Breast epithelium (tissue), 4 donors: ENCODE results near the gene CHMP4B. TPM values are rescaled to one million over a fixed set of nuclear protein-coding genes. Genes with fewer than 3 reads are reported as not detected.

Source experiments
- DNase-seq, 2 donors: peaks; one replicate each; pipeline ENCODE4 v3.0.0-alpha.2; 2019; ENCODE audit warnings: low spot score in 2 of 2
- H3K27ac ChIP-seq, 2 donors: fragments of 200-600 bp; sonication (generic) in 1 of 2; one replicate each; pipeline ENCODE4 v1.5.1; 2016 to 2019; ENCODE audit warnings: mild to moderate bottlenecking in 1 of 2
- H3K27me3 ChIP-seq, 2 donors: fragments of 200-600 bp; sonication (generic) in 1 of 2; one replicate each; pipeline versions ENCODE4 v1.5.1 to v1.6.0; 2017 to 2019; ENCODE audit warnings: control low read depth in 1 of 2, mild to moderate bottlenecking in 1 of 2
- H3K36me3 ChIP-seq: fragments of 200-600 bp; one replicate; pipeline ENCODE4 v1.5.1; 2019
- H3K4me1 ChIP-seq, 2 donors: fragments of 200-600 bp; sonication (generic); one replicate each; pipeline ENCODE4 v1.5.1; 2016 to 2019; ENCODE audit warnings: control low read depth in 1 of 2
- H3K4me3 ChIP-seq, 3 donors: fragments of 200-600 bp; sonication (generic); 1 replicate in 2 of 3; 2 replicates in 1 of 3; pipeline ENCODE4 v1.5.1; 2016 to 2019; ENCODE audit warnings: mild to moderate bottlenecking in 3 of 3, moderate library complexity in 2 of 3
- H3K9me3 ChIP-seq, 2 donors: fragments of 200-600 bp; sonication (generic) in 1 of 2; one replicate each; pipeline ENCODE4 v1.5.1; 2016 to 2019; ENCODE audit warnings: control low read depth in 1 of 2
- CTCF ChIP-seq, 3 donors: fragments of 450-650 bp; IDR thresholded peaks; one replicate each; pipeline ENCODE4 v1.5.1; 2016 to 2017; ENCODE audit warnings: antibody characterized with exemption in 3 of 3, mild to moderate bottlenecking in 3 of 3, moderate library complexity in 3 of 3
- POLR2A ChIP-seq: fragments of 450-650 bp; IDR thresholded peaks from one replicate; pipeline ENCODE4 v1.6.1; 2016; ENCODE audit warnings: antibody characterized with exemption, mild to moderate bottlenecking, moderate library complexity
- POLR2AphosphoS5 ChIP-seq, 3 donors: sonication (generic); formaldehyde crosslinking; IDR thresholded peaks; one replicate each; pipeline ENCODE4 v1.6.1; 2017; ENCODE audit warnings: antibody characterized with exemption in 3 of 3
- intact Hi-C: fragments of 100-400 bp; cut with DNase I; formaldehyde crosslinking; loops from one replicate; pipeline ENCODE4 v1.15.1; 2023; ENCODE audit warnings: low total_unique reads
- total RNA-seq, 3 donors: library from RNA; depleted of rRNA; stranded (reverse); fragments of >200 nt; gene quantifications; one replicate each; pipeline ENCODE4 v1.1.0, GENCODE V29; 2016

CHMP4B gene
- total RNA-seq, 3 donors from 2014 or later = 76.4 to 106 (median 95.4) TPM

GRCh38 chr20:33812152-33812849 is 1.2 kb downstream of the CHMP4B start:
- intact Hi-C loops = no loop called here
- Histone ChIP-seq H3K36me3 (no peaks in the 10 kb centered on the region), H3K9me3 (no peaks in the 10 kb centered on the region), H3K4me3 (peak overlapping the region; percentile 78 to 86 (median 80)), H3K4me1 (peaks cover 4 to 13% of the 10 kb centered on the region in 2 donors), H3K27ac (peak overlapping the region; percentile 95 to 99), H3K27me3 (no peaks in the 10 kb centered on the region)
- peak in 1 of 3 donors; percentile 8 for TF ChIP-seq CTCF (IDR thresholded peaks at IDR 0.05)
- no peak for TF ChIP-seq POLR2A
- peak in 2 of 3 donors; percentile 65 to 73 for TF ChIP-seq POLR2AphosphoS5 (IDR thresholded peaks at IDR 0.05)
- DNase-seq = peak; percentile 59 to 64

GRCh38 chr20:33812908-33813462 is 1.8 kb downstream of the CHMP4B start:
- no peaks in the 10 kb centered on the region for H3K36me3 ChIP-seq
- H3K4me3 ChIP-seq = peak overlapping the region; percentile 78 to 86 (median 80)
- no peaks in the 10 kb centered on the region for H3K27me3 ChIP-seq
- no peak for DNase-seq
- intact Hi-C loops = no loop called here
- TF ChIP-seq POLR2AphosphoS5 (IDR thresholded peaks at IDR 0.05) = no peak
- no peak for TF ChIP-seq CTCF (IDR thresholded peaks at IDR 0.05)
- no peak for TF ChIP-seq POLR2A
- peaks cover 4 to 13% of the 10 kb centered on the region in 2 donors for H3K4me1 ChIP-seq
- peak overlapping the region; percentile 95 to 99 for H3K27ac ChIP-seq
- H3K9me3 ChIP-seq = no peaks in the 10 kb centered on the region

GRCh38 chr20:33814238-33814712 is 3.1 kb downstream of the CHMP4B start:
- Histone ChIP-seq H3K4me1 (peaks cover 4 to 13% of the 10 kb centered on the region in 2 donors), H3K27me3 (no peaks in the 10 kb centered on the region), H3K9me3 (no peaks in the 10 kb centered on the region), H3K27ac (peak overlapping the region in 1 of 2 donors; percentile 2), H3K36me3 (no peaks in the 10 kb centered on the region), H3K4me3 (peak overlapping the region in 1 of 3 donors; percentile 80)
- intact Hi-C loops = no loop called here
- no peak for DNase-seq
- TF ChIP-seq POLR2AphosphoS5 (IDR thresholded peaks at IDR 0.05) = no peak
- TF ChIP-seq POLR2A = no peak
- no peak for TF ChIP-seq CTCF (IDR thresholded peaks at IDR 0.05)

- no peak overlapping the region for H3K4me3 ChIP-seq
- H3K27me3 ChIP-seq = no peaks in the 10 kb centered on the region
- H3K27ac ChIP-seq = no peak overlapping the region
- no peak for DNase-seq
- no peaks in the 10 kb centered on the region for H3K9me3 ChIP-seq
- intact Hi-C loops = no loop called here
- H3K36me3 ChIP-seq = no peaks in the 10 kb centered on the region
- peaks cover 4 to 13% of the 10 kb centered on the region in 2 donors for H3K4me1 ChIP-seq
- TF ChIP-seq POLR2A = no peak
- TF ChIP-seq CTCF (IDR thresholded peaks at IDR 0.05) = no peak
- TF ChIP-seq POLR2AphosphoS5 (IDR thresholded peaks at IDR 0.05) = no peak
Measured at GRCh38 chr20:33815671-33816070, 4.5 kb downstream of the CHMP4B start.

GRCh38 chr20:33816191-33816590 is 5.0 kb downstream of the CHMP4B start:
- no peaks in the 10 kb centered on the region for H3K9me3 ChIP-seq
- no peak for TF ChIP-seq CTCF (IDR thresholded peaks at IDR 0.05)
- no peak for TF ChIP-seq POLR2AphosphoS5 (IDR thresholded peaks at IDR 0.05)
- TF ChIP-seq POLR2A = no peak
- intact Hi-C loops = no loop called here
- no peaks in the 10 kb centered on the region for H3K27me3 ChIP-seq
- DNase-seq = no peak
- H3K4me3 ChIP-seq = no peak overlapping the region
- no peaks in the 10 kb centered on the region for H3K36me3 ChIP-seq
- H3K27ac ChIP-seq = no peak overlapping the region
- peaks cover 4 to 13% of the 10 kb centered on the region in 2 donors for H3K4me1 ChIP-seq
